Suprapubic skin (tissue), 4 donors: Measurements from ENCODE around the gene ZNF771.

Experiments
- CTCF ChIP-seq, 2 donors: fragments of 200-600 bp in 1 of 2; fragments of 450-650 bp in 1 of 2; sonication (generic) in 1 of 2; IDR thresholded peaks; one replicate each; pipeline ENCODE4 v1.5.1; 2016 to 2019; ENCODE audit warnings: antibody characterized with exemption in 2 of 2, mild to moderate bottlenecking in 1 of 2, moderate library complexity in 1 of 2
- EP300 ChIP-seq: sonication (generic); formaldehyde crosslinking; IDR thresholded peaks from one replicate; pipeline ENCODE4 v1.6.1; 2017; ENCODE audit warnings: antibody characterized with exemption
- POLR2A ChIP-seq, 2 donors: fragments of 450-650 bp; IDR thresholded peaks; one replicate each; pipeline ENCODE4 v1.6.1; 2017; ENCODE audit warnings: antibody characterized with exemption in 2 of 2, mild to moderate bottlenecking in 2 of 2, moderate library complexity in 2 of 2
- POLR2AphosphoS5 ChIP-seq, 3 donors: sonication (generic); formaldehyde crosslinking; IDR thresholded peaks; one replicate each; pipeline ENCODE4 v1.6.1; 2017; ENCODE audit warnings: antibody characterized with exemption in 3 of 3

GRCh38 chr16:30381291-30382041, 25.9 kb upstream of the ZNF771 start:
- TF ChIP-seq CTCF (IDR thresholded peaks at IDR 0.05) (no peak), POLR2A (IDR thresholded peaks at IDR 0.05) (no peak), POLR2AphosphoS5 (IDR thresholded peaks at IDR 0.05) (no peak), EP300 (no peak)
